ENCODE data around the gene BEX1.
"Not testable (repeated sequence)": the region's sequence is repeated elsewhere in the genome, so short reads cannot be mapped to it uniquely, and the experiment has no call there.

- not testable (repeated sequence) for TF ChIP-seq FOXM1 (IDR thresholded peaks at IDR 0.05; ENCODE audit: borderline replicate concordance); SUZ12 (IDR thresholded peaks at IDR 0.05); SP1 (IDR thresholded peaks at IDR 0.05); LEF1 (IDR thresholded peaks at IDR 0.05; ENCODE audit: borderline replicate concordance)
Measured at GRCh38 chrX:103104370-103104769, 40.4 kb upstream of the BEX1 start.
